IMR-90 (cell line): ENCODE measurements around the gene SLC25A11.
A peak's percentile ranks its signal among the peaks of the same experiment; 100 is the strongest.

Experiments
- CHD1 ChIP-seq: IDR thresholded peaks from 2 replicates; pipeline ENCODE4 v1.6.1; 2012; ENCODE audit warnings: low read depth, low read length, improper control_type of control experiment
- RFX5 ChIP-seq: IDR thresholded peaks from 2 replicates; pipeline ENCODE4 v1.8.0; 2012; ENCODE audit warnings: low read depth, mild to moderate bottlenecking, low read length, moderate library complexity
- TF ChIP-seq, protein P1 (sequence below): conservative IDR thresholded peaks from 2 replicates; pipeline ENCODE4 v1.5.1; 2012; ENCODE audit warnings: mild to moderate bottlenecking, low read depth, low read length, improper control_type of control experiment
- TF ChIP-seq, protein P2 (sequence below): fragments of 150-350 bp; IDR thresholded peaks from 2 replicates; pipeline ENCODE4 v1.6.1; 2017; ENCODE audit warnings: mild to moderate bottlenecking, antibody characterized with exemption, low read length, low read depth

DNA sequence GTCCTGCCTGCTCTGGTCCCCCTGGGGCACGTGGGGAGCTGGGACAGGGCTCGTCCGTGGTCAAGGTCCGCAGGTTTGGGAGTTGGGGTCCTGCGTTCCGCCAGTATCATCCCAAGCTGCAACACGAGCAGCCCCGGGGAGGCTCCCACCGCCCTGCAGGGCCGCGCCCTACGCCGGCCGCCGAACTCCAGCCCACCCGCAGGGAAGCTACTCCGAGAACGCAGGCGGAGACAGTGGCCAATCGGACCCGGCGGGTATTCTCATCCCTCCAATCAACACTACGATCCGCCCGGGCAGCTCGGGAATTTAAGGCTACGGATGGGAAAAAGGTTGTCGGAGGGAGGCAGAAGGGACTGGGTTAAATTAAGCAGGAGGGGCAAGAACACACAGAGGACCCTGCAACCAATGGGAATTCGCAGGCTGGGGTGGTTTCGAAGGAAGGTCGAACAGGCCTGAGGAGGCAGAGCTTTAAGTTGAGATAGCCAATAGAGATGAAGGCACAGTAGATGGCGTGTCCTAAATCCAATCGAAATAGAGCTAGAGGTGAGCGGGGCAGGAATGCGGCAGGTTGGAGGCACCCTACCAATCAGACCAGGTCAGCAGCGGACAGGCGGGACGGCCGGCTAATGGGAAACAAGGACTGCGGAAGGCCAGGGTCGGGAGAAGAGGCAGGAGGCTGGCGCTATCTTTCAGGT lies 27.1 kb upstream of the SLC25A11 start:
- TF ChIP-seq, protein P1, sequence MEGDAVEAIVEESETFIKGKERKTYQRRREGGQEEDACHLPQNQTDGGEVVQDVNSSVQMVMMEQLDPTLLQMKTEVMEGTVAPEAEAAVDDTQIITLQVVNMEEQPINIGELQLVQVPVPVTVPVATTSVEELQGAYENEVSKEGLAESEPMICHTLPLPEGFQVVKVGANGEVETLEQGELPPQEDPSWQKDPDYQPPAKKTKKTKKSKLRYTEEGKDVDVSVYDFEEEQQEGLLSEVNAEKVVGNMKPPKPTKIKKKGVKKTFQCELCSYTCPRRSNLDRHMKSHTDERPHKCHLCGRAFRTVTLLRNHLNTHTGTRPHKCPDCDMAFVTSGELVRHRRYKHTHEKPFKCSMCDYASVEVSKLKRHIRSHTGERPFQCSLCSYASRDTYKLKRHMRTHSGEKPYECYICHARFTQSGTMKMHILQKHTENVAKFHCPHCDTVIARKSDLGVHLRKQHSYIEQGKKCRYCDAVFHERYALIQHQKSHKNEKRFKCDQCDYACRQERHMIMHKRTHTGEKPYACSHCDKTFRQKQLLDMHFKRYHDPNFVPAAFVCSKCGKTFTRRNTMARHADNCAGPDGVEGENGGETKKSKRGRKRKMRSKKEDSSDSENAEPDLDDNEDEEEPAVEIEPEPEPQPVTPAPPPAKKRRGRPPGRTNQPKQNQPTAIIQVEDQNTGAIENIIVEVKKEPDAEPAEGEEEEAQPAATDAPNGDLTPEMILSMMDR = no peak
- TF ChIP-seq RFX5 = no peak
- no peak for TF ChIP-seq CHD1
- TF ChIP-seq, protein P2, sequence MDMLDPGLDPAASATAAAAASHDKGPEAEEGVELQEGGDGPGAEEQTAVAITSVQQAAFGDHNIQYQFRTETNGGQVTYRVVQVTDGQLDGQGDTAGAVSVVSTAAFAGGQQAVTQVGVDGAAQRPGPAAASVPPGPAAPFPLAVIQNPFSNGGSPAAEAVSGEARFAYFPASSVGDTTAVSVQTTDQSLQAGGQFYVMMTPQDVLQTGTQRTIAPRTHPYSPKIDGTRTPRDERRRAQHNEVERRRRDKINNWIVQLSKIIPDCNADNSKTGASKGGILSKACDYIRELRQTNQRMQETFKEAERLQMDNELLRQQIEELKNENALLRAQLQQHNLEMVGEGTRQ = peak; percentile 10; the same call in 1 of the 2 replicates
